CD4-positive, alpha-beta T cell (primary cell): Measurements from ENCODE around the gene SPRY4. TPM values are rescaled to one million over a fixed set of nuclear protein-coding genes. Genes with fewer than 3 reads are reported as not detected.
"Not testable (repeated sequence)": the region's sequence is repeated elsewhere in the genome, so short reads cannot be mapped to it uniquely, and the experiment has no call there.

Experiments used
- ATAC-seq: fragments of 200-7000 bp; cut with Tn5 transposase; one replicate; pipeline ENCODE4 v1.10.0; 2022; ENCODE audit warnings: mild to moderate bottlenecking; ENCODE audit not compliant: poor library complexity
- CTCF ChIA-PET: fragments of 350-600 bp; sonication (Branson Sonifier 250); formaldehyde crosslinking; loops from one replicate; lab custom pipeline; 2021; ENCODE audit warnings: antibody characterized with exemption, inconsistent platforms; lab: Charles Lee
- POLR2A ChIA-PET: fragments of 350-600 bp; sonication (Branson Sonifier 250); formaldehyde crosslinking; loops from one replicate; lab custom pipeline; 2021; ENCODE audit warnings: antibody characterized with exemption, inconsistent platforms; lab: Charles Lee
- DNase-seq, 14 experiments: peaks; one replicate each; pipeline ENCODE4 v3.0.0-alpha.2; 2013 to 2020; ENCODE audit warnings: mixed read lengths in 2 of 14
- H3K27ac ChIP-seq, 2 donors: one replicate each; pipeline versions ENCODE4 v1.5.1 to v1.7.0; 2013; ENCODE audit warnings: low read length in 2 of 2, low read depth in 1 of 2, mild to moderate bottlenecking in 1 of 2
- H3K27me3 ChIP-seq, 2 experiments: 1 replicate in 1 of 2; 2 replicates in 1 of 2; pipeline versions ENCODE4 v1.6.1 to v1.7.0; 2013; ENCODE audit warnings: low read length in 2 of 2, control low read depth in 1 of 2, mild to moderate bottlenecking in 1 of 2, moderate library complexity in 1 of 2; ENCODE audit not compliant: insufficient read depth in 2 of 2, control insufficient read depth in 1 of 2
- H3K36me3 ChIP-seq: one replicate; pipeline ENCODE4 v1.6.1; 2013; ENCODE audit warnings: low read length, control low read depth; ENCODE audit not compliant: insufficient read depth
- H3K4me1 ChIP-seq: one replicate; pipeline ENCODE4 v1.6.1; 2013; ENCODE audit warnings: low read length, control low read depth; ENCODE audit not compliant: insufficient read depth
- H3K4me3 ChIP-seq: one replicate; pipeline ENCODE4 v1.5.1; 2013; ENCODE audit warnings: mild to moderate bottlenecking, low read length, moderate library complexity
- H3K9me3 ChIP-seq, 2 experiments: 1 replicate in 1 of 2; 2 replicates in 1 of 2; pipeline versions ENCODE4 v1.6.1 to v1.7.0; 2013; ENCODE audit warnings: low read length in 2 of 2, mild to moderate bottlenecking in 2 of 2, control low read depth in 1 of 2, moderate library complexity in 1 of 2; ENCODE audit not compliant: control insufficient read depth in 1 of 2, insufficient read depth in 1 of 2
- H3K27ac Mint-ChIP-seq: one replicate; pipeline ENCODE4 v1.8.0; 2020; ENCODE audit warnings: mixed read lengths
- H3K27me3 Mint-ChIP-seq: one replicate; pipeline ENCODE4 v1.8.0; 2021; ENCODE audit warnings: mixed read lengths
- H3K36me3 Mint-ChIP-seq: one replicate; pipeline ENCODE4 v1.8.0; 2021; ENCODE audit warnings: low read depth, mixed read lengths
- H3K4me1 Mint-ChIP-seq: one replicate; pipeline ENCODE4 v1.8.0; 2021; ENCODE audit warnings: low read depth, mixed read lengths
- H3K4me3 Mint-ChIP-seq: one replicate; pipeline ENCODE4 v1.8.0; 2020; ENCODE audit warnings: mild to moderate bottlenecking, mixed read lengths
- H3K9me3 Mint-ChIP-seq: one replicate; pipeline ENCODE4 v1.8.0; 2020; ENCODE audit warnings: mixed read lengths
- intact Hi-C, 2 experiments: fragments of 100-400 bp; cut with DNase I in 1 of 2; cut with micrococcal nuclease in 1 of 2; formaldehyde crosslinking; loops; one replicate each; pipeline versions ENCODE4 v1.15.1 to v1.9.0; 2023 to 2025; cut with DNase I, micrococcal nuclease
- total RNA-seq, 174 experiments: library from RNA in 2 of 174; stranded (reverse) in 2 of 174; gene quantifications; one replicate each; pipeline ENCODE4 v1.2.3 and lab custom pipeline; 2021 to 2026
- TF ChIP-seq, protein P1 (sequence below): fragments of 200-600 bp; IDR thresholded peaks from one replicate; pipeline ENCODE4 v1.8.0; 2022; ENCODE audit warnings: antibody characterized with exemption, mild to moderate bottlenecking

Gene SPRY4
- total RNA-seq, 2 experiments from 2014 or later = 0.16 to 0.34 TPM

DNA sequence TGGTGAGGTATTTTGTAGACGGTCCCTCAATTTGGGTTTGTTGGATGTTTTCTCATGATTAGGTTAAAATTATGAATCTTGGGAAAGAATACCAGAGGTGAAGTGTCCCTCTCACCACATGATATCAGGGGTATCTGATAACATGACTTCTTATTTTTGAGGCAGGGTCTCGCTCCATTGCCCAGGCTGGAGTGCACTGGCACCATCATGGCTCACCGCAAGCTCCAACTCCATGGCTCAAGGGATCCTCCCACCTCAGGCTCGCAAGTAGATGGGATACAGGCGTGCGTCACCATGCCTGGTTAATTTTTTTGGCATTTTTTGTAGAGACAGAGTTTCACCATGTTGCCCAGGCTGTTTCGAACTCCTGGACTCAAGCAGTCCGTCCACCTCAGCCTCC lies 24.1 kb downstream of the SPRY4 start:
- ChIA-PET CTCF (no interaction called here), POLR2A (no interaction called here)
- Histone ChIP-seq H3K27ac (no peak overlapping the region), H3K9me3 (no peaks in the 10 kb centered on the region), H3K27me3 (no peaks in the 10 kb centered on the region), H3K4me1 (peaks cover 4% of the 10 kb centered on the region), H3K4me3 (no peak overlapping the region), H3K36me3 (no peaks in the 10 kb centered on the region)
- Mint-ChIP-seq H3K4me1 (peaks cover 10% of the 10 kb centered on the region), H3K4me3 (no peak overlapping the region), H3K9me3 (no peaks in the 10 kb centered on the region), H3K36me3 (no peaks in the 10 kb centered on the region), H3K27me3 (no peaks in the 10 kb centered on the region), H3K27ac (no peak overlapping the region)
- no peak for ATAC-seq
- intact Hi-C loops = loop anchor here in 1 of 2 experiments (10.0 kb wide), 1 partner anchor 394 kb away; no protein-coding TSS in a partner anchor
- DNase-seq = no peak
- TF ChIP-seq, protein P1, sequence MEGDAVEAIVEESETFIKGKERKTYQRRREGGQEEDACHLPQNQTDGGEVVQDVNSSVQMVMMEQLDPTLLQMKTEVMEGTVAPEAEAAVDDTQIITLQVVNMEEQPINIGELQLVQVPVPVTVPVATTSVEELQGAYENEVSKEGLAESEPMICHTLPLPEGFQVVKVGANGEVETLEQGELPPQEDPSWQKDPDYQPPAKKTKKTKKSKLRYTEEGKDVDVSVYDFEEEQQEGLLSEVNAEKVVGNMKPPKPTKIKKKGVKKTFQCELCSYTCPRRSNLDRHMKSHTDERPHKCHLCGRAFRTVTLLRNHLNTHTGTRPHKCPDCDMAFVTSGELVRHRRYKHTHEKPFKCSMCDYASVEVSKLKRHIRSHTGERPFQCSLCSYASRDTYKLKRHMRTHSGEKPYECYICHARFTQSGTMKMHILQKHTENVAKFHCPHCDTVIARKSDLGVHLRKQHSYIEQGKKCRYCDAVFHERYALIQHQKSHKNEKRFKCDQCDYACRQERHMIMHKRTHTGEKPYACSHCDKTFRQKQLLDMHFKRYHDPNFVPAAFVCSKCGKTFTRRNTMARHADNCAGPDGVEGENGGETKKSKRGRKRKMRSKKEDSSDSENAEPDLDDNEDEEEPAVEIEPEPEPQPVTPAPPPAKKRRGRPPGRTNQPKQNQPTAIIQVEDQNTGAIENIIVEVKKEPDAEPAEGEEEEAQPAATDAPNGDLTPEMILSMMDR = no peak

DNA sequence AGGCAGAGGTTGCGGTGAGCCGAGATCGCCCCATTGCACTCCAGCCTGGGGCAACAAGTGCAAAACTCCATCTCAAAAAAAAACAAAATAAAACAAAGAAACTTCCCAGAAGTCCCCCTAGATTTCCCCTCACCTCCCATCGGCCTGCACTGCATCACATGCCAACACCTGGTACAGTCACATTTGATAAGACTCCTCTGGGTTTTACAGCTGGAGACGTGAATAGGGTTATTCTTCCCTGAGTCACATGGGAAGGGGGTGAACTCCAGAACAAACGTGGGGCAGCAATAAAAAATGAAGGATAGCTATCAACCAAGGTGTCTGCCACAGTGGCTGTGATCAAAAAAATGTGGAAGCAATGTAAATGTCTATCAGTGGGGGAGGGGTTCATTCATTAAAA lies 26.0 kb downstream of the SPRY4 start:
- intact Hi-C loops = no loop called here
- ChIA-PET CTCF (no interaction called here), POLR2A (no interaction called here)
- Histone ChIP-seq H3K27ac (no peak overlapping the region), H3K27me3 (no peaks in the 10 kb centered on the region), H3K9me3 (no peaks in the 10 kb centered on the region), H3K4me3 (no peak overlapping the region), H3K36me3 (no peaks in the 10 kb centered on the region), H3K4me1 (peaks cover 4% of the 10 kb centered on the region)
- Mint-ChIP-seq H3K27ac (no peak overlapping the region), H3K4me3 (no peak overlapping the region), H3K36me3 (no peaks in the 10 kb centered on the region), H3K27me3 (no peaks in the 10 kb centered on the region), H3K9me3 (no peaks in the 10 kb centered on the region), H3K4me1 (peaks cover 10% of the 10 kb centered on the region)
- ATAC-seq = no peak
- TF ChIP-seq, protein P1 = no peak
- DNase-seq = no peak

DNA sequence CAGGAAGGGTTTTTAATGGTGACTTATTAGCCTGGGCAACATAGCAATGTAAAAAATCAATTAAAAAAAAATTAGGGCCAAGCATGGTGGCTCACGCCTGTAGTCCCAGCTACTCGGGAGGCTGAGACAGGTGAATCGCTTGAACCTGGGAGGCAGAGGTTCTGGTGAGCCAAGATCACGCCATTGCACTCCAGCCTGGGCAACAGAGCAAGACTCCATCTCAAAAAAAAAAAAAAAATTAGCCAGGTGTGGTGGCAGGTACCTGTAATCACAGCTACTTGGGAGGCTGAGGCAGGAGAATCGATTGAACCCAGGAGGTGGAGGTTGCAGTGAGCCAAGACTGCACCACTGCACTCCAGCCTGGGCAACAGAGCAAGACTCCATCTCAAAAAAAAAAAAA lies 27.0 kb downstream of the SPRY4 start:
- H3K9me3 ChIP-seq, H3K4me3 Mint-ChIP-seq, CTCF ChIA-PET, H3K27me3 ChIP-seq, H3K4me3 ChIP-seq, H3K27me3 Mint-ChIP-seq, DNase-seq, H3K36me3 Mint-ChIP-seq, H3K4me1 Mint-ChIP-seq, H3K4me1 ChIP-seq, H3K27ac ChIP-seq, H3K9me3 Mint-ChIP-seq, ATAC-seq, H3K36me3 ChIP-seq, H3K27ac Mint-ChIP-seq, intact Hi-C loops: not testable (repeated sequence)
- POLR2A ChIA-PET = interaction anchor here (0.8 kb wide), 1 partner anchor 17 kb away, joined by 4 read pairs; no protein-coding TSS in a partner anchor

DNA sequence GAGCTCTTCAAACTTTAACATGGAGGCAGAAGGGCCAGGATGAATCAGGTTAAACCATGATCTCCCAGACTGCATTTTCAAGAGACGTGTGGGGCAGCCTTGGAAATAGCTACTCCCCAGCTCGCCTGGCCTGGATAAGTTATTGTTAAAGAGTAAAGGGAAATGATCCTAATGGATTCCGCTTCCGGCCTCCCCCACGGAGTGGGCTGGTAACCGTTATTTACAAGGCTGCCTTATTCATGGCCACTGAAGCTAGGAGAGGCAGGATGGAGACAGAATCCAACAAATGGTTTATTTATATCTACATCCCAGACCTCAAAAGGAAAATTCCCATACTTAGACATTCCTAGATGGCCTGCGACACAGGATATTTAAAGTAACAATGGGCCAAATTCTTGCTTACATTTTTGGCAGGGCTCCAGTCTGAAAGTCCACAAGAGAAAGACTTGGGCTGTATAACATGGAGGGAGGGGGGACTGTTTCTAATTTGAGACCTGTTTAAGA lies 27.9 kb downstream of the SPRY4 start:
- Mint-ChIP-seq H3K27me3 (no peaks in the 10 kb centered on the region), H3K4me3 (no peak overlapping the region), H3K27ac (no peak overlapping the region), H3K9me3 (no peaks in the 10 kb centered on the region), H3K36me3 (no peaks in the 10 kb centered on the region), H3K4me1 (peaks cover 10% of the 10 kb centered on the region)
- no peak for DNase-seq
- intact Hi-C loops = no loop called here
- H3K4me3 ChIP-seq = no peak overlapping the region
- no peaks in the 10 kb centered on the region for H3K27me3 ChIP-seq
- H3K9me3 ChIP-seq = no peaks in the 10 kb centered on the region
- ChIA-PET POLR2A (interaction anchor here (0.8 to 0.9 kb wide), 2 partner anchors 10 to 18 kb away, joined by 4 to 5 read pairs; no protein-coding TSS in a partner anchor), CTCF (no interaction called here)
- TF ChIP-seq, protein P1 = no peak
- H3K36me3 ChIP-seq = no peaks in the 10 kb centered on the region
- ATAC-seq = no peak
- peaks cover 4% of the 10 kb centered on the region for H3K4me1 ChIP-seq
- no peak overlapping the region for H3K27ac ChIP-seq
